Eye (tissue), 1 donor: Measurements from ENCODE around the gene KLHL24.
"Not testable (repeated sequence)": the region's sequence is repeated elsewhere in the genome, so short reads cannot be mapped to it uniquely, and the experiment has no call there.

Source experiments
- DNase-seq: peaks from one replicate; pipeline ENCODE4 v3.0.0-alpha.2; 2015

The KLHL24 gene

DNA sequence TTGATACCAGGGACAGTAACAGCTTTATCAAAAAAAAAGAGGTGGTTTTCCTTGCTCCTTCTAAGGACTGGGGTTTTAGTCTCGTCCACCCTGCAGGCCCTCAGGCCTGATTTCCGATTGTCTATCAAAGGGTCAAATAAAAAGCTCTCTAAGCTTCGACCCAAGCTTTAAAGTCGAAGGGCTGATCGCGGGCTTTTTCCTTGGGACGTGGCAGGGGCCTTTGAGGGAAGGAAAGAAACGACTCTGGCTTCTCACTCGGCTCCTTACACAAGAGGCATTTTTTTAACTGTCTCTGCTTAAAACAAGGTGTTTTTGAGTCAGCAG, 354 bp upstream of the KLHL24 start:
- no peak for DNase-seq

DNA sequence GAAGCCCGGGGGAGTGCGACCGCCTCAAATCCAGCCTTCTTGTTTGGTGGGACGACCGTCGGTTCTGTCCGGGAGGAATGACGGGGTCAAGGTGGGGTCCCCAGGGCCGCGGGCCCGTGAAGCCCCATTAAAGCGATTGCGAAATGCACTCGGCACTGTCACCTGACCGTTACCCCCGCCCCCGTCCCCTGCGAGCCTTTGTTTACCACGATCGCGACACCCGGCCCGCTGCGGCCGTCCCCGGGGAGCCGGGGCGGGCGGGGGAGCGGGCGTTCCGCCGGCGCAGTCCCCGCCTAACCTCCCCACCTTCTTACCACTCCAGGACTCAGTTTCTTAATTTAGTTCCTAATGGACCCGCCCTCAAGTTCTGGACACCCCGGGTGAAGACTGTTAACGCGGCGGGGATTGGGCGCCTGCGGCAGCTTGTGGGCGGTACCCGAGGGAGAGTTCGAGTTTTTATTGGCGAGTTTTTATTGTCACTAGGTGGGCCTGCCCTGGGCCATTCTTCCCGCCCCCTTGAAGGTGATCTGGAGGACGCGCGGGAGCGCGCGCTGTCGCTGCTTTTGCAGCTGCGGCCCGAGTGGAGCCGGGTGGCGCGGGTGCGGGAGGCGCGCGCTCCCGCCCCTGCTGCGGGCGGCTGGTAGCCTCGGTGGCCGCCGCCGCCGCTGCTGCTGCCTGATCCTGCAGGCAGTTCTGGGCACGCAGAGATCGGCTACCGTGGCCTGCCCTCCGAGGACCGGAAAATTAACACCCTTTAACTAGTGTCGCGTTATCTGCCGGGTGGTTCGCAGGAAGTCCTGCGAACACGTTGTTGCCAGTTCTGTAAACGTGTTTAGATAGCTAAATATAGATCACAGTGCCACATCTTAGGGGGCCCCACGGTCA, 1.0 kb downstream of the KLHL24 start:
- peak; percentile 98 for DNase-seq

GRCh38 chr3:183637106-183637486, 1.7 kb downstream of the KLHL24 start:
- DNase-seq = no peak

- DNase-seq = not testable (repeated sequence)
Measured at GRCh38 chr3:183637633-183638032, 2.2 kb downstream of the KLHL24 start.

DNA sequence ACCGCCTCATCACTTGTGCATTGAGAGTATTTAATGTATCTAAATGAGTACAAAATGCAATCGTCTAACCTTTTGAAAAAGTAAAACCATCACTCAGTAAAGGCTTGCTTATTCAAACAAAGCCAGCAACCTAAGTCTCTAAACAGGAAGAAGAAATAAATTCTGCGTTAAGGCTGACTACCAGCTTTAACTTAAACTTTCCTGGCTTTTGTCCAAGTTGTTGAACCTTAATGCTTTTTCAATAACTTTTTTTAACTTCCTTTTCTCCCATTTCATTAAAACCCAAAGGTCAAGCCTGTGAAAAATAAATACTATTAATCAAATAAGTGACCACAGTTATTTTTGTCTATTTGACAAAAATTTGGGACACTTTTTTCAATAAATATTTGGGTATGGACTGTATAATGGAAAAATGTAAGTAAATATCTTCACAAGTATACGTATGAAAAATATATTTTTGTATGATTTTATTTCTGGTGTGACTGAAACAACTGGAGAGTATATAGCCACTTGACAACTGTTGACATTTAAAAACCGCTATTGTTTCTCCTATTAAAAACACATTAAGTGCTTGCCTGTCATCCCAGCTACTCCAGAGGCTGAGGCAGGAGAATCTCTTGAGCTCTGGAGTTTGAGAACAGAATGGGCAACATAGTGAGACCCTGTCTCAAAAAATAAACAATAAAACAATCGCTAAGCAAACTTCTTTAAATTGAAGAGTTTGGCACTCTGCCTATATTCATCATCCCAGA, 2.9 kb downstream of the KLHL24 start:
- peak; percentile 24 for DNase-seq

DNA sequence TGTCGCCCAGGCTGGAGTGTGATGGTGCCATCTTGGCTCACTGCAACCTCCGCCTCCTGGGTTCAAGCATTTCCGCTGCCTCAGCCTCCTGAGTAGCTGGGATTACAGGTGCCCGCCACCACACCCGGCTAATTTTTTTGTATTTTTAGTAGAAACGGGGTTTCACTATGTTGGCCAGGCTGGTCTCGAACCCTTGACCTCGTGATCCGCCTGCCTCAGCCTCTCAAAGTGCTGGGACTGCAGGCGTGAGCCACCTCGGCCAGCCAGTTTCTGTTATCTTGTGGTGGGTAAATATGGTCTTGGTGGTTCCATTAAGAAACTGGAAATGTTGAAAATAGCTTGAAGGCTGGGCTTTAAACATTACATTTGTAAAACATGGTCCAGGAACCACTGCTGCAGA, 5.2 kb downstream of the KLHL24 start:
- DNase-seq = not testable (repeated sequence)

DNA sequence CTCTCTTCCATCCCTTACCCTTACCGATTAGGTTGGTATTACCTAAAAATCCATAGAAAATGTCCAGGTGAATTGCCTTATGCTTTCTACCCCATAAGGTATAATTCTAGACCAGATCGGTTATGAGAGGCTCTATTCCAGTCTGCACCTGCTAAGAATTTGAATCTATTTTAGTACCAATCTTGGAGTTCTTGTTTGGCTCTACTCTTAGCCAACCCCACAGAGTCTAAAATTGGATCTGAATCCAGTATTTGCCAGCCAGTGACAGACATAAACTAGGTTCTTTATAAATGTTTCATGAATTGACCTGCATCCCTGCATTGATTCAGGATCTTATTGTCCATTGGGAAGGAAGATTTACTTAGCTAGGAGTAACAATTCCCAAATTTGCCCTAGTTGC, 6.5 kb downstream of the KLHL24 start:
- no peak for DNase-seq

- DNase-seq = no peak
Measured at GRCh38 chr3:183644244-183644643, 8.8 kb downstream of the KLHL24 start.

DNA sequence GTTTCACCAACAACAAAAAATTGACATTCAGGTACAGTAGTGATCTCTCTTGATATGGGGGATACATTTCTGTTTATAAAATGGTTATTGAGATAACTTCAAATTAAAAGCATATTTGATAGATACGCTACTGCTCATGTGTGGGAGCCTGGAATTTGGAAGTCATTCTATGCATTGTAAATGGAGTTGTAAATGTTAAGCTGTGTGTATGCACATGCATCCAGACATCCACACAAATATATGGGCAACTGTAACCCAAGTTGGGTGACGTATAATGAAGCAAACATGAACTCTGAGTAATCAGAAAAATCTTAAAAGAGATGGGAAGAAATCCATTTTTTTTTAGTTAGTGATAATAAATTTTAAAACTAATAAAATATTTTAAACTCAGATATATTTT, 9.8 kb downstream of the KLHL24 start:
- DNase-seq = no peak

GRCh38 chr3:183650554-183650953, 15.1 kb downstream of the KLHL24 start:
- no peak for DNase-seq

- peak; percentile 44 for DNase-seq
Measured at GRCh38 chr3:183653209-183654064, 18.0 kb downstream of the KLHL24 start.

GRCh38 chr3:183654727-183655126, 19.3 kb downstream of the KLHL24 start:
- no peak for DNase-seq

GRCh38 chr3:183662099-183662498, 26.7 kb downstream of the KLHL24 start:
- DNase-seq = no peak

DNA sequence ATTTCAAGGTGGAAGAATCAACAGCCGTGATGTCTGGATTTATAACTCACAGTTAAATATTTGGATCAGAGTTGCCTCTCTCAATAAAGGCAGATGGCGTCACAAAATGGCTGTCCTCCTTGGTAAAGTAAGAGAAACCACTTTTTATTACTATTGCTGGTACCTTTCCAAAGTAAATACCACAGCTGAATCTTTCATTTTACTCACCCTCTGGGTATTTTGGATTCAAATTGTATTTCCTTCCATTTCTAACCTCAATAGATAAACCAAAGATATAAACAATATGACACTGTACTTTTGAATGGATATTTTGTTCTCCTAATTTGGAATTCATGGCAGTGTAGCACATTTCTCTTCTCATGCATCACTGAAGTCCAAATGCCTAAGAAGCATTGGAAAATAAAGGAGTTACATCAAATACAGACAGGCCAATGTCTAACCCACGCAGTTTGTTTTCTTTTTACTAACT, 29.5 kb downstream of the KLHL24 start:
- peak; percentile 42 for DNase-seq

DNA sequence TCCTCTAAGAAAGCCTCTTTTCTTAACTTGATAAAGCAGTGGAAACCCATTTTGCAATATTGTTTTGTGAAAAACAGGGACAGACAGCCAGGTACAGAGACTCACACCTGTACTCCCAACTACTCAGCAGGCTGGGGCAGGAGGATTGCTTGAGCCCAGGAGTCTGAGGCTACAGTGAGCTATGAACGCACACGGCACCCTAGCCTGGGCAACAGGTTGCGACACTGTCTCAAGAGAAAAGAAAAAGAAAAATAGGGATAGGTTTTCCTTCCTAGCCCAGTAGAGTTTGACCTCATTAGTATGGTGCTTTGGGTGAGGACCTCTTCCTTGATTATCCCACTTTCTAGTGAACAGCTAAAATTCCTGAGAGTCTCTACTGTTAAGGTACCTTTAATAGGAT, 44.6 kb downstream of the KLHL24 start:
- no peak for DNase-seq

DNA sequence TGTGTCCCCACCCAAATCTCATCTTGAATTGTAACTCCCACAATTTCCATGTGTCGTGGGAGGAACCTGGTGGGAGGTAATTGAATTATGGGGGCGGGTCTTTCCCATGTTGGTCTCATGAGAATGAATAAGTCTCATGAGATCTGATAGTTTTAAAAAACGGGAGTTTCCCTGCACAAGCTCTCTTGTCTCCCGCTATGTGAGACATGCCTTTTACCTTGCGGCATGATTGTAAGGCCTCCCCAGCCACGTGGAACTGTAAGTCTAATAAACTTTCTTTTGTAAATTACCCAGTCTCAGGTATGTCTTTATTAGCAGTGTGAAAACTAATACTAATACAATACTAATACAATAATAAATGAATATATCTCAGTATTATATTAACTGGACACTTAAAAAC, 52.3 kb downstream of the KLHL24 start:
- no peak for DNase-seq

- DNase-seq = no peak
Measured at GRCh38 chr3:183688874-183689273, 53.5 kb downstream of the KLHL24 start.

DNA sequence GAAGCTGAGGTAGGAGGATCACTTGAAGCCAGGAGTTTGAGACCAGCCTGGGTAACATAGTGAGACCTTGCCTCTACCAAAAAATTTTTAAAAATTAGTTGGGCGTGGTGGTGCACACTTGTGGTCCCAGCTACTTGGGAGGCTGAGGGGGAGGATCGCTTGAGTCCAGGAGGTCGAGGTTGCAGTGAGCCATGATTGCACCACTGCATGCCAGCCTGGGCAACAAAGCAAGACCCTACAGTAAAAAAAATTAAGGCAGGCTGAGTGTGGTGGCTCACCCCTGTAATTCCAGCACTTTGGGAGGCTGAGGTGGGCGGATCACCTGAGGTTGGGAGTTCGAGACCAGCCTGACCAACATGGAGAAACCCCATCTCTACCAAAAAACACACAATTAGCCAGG, 54.2 kb downstream of the KLHL24 start:
- not testable (repeated sequence) for DNase-seq

DNA sequence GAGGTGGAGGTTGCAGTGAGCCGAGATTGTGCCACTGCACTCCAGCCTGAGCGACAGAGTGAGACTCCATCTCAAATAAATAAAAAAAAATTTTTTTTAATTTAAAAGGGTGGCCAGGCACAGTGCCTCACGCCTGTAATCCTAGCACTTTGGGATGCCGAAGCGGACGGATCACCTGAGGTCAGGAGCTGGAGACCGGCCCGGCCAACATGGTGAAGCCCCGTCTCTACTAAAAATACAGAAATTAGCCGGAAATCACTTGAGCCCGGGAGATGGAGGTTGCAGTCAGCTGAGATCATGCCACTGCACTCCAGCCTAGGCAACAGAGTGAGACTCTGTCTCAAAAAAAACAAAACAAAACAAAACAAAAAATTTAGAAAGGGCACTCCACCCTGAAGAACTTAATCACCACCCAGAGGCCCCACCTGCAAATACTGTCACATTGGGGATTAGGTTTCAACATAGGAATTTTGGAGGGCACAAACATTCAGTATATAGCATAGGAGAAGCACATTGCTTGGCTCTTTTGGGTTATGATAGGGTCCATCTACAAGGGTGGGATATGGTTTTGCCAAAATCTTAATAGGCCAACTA, 55.1 kb downstream of the KLHL24 start:
- no peak for DNase-seq

- DNase-seq = no peak
Measured at GRCh38 chr3:183692436-183692835, 57.0 kb downstream of the KLHL24 start.

GRCh38 chr3:183695569-183696364, 60.3 kb downstream of the KLHL24 start:
- DNase-seq = no peak

GRCh38 chr3:183697123-183697609, 61.7 kb downstream of the KLHL24 start:
- no peak for DNase-seq
